ENCODE data around the gene GALP.
"Not testable (repeated sequence)": the region's sequence is repeated elsewhere in the genome, so short reads cannot be mapped to it uniquely, and the experiment has no call there.

The GALP gene

DNA sequence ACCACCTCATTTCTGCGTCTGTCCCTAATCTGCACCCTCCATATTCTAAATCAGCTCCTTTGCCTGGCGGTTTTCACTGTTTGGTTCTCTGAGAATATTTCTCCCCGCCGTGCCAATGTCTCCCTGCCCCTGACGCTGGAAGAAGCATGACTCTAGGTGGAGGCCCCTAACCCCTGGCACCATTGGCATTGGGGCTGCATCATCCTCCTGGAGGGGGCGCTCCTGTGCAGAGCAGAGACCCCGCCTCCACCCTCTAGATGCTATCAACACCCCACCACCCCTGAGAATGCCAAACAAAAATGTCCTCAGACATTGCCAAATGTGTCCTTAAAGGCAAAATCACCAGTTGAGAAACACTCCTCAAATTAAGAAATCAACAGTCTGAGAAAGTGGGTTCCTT, 15.3 kb downstream of the GALP start:
- DNase-seq (ENCODE audit: low spot score), result no peak

DNA sequence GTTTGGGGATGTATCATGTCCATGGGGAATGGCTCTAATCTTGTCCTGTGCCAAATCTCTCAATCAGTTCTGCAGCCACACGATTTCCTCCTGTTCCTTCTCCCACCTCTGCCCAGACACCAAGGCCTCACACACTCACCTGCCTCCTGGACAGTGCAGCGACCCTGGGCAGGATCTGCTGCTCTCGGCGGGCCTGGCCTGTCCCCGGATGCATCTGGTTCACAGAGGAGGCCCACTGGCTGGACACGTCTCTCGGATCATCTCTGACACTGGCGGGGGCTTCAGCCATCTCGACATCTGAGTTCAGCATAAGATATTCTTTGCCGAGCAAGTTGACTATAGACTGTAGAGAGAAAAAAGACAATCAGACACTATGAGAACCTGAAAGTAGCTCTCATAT, 15.9 kb downstream of the GALP start:
- DNase-seq (ENCODE audit: low spot score), result no peak

GRCh38 chr19:56193981-56194640, 18.3 kb downstream of the GALP start:
- no peak for DNase-seq (ENCODE audit: low spot score)

GRCh38 chr19:56197646-56198045, 21.8 kb downstream of the GALP start, which contains the start of gene ZSCAN5B:
Gene ZSCAN5B, minus strand, starts transcription at chr19:56197783. Its CDS starts 4,731 bp downstream, at chr19:56193052.
- DNase-seq (ENCODE audit: low spot score), result not testable (repeated sequence)

GRCh38 chr19:56199687-56200086, 23.9 kb downstream of the GALP start:
- no peak for DNase-seq (ENCODE audit: low spot score)

- DNase-seq (ENCODE audit: low spot score), result no peak
These were observed 26.2 kb downstream of the GALP start, which contains the start of gene ZSCAN5C for GRCh38 chr19:56201973-56202372. Gene ZSCAN5C, plus strand, starts transcription at chr19:56202273. Its CDS starts 3,641 bp downstream, at chr19:56205914.

DNA sequence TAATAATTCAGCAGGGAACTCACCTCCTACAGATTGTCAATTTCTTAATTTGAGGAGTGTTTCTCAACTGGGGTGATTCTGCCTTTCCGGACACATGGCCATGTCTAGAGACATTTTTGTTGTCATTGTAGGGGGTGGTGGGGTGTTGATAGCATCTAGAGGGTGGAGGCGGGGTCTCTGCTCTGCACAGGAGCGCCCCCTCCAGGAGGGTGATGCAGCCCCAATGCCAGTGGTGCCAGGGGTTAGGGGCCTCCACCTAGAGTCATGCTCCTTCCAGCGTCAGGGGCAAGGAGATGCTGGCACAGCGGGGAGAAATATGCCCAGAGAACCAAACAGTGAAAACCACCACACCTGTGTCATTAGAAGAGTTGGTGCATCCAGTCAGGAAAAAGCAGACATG, 31.8 kb downstream of the GALP start:
- DNase-seq (ENCODE audit: low spot score), result not testable (repeated sequence)

DNA sequence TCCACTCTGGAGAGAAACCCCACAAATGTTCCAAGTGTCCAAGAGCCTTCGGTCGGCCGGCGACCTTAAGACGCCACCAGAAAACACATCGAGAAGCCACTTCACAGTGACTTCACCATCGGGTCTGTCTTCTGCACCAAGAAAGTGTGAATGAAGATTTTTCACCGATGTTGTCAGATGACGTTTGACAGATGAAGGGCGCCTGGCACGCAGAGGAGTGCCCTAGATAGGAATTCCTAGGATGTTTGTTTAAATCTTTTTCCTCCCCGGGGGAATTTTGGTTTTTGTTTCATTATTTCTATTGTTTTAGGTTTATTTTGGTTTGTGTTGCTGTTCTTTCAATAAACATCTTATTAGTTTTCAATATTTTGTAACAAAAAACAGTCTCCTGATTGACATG, 33.3 kb downstream of the GALP start:
- DNase-seq (ENCODE audit: low spot score), result no peak

DNA sequence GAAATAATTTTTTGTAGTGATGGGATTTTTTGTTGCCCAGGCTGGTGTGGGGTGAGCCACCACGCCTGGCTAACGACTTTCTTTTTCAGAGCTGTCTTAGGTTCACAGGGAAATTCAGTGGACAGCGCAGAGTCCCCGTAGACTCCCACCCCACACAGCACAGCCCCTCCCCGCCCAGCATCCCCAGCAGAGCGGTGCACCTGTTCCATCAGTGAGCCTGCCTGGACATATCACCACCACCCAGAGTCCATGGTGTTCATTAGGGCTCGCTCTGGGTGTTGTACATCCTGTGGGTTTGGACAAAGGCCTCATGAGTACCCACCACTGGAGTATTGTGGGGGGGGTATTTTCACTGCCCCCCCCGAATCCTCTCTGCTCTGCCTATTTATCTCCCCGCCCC, 34.2 kb downstream of the GALP start:
- DNase-seq (ENCODE audit: low spot score), result not testable (repeated sequence)

DNA sequence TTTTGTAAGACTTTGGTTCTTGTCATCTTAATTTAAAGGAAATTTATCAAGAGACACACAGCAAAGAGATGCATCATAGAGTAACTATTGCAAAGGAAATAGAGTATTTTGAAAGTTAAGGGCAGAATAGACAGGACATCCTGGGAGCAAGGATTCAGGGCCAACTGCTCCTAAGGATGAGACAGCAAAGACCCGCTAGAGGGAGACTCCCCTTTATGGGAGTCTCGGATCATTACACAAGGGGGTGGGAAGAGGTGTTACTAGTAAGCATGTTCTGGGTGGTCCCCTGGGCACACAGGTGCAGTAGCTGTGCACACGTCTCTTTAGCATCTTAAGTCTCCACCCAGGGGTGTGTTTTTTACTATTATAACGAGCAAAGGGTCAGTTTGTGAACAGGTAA, 35.9 kb downstream of the GALP start:
- no peak for DNase-seq (ENCODE audit: low spot score)

- no peak for DNase-seq (ENCODE audit: low spot score)
These were observed 41.5 kb downstream of the GALP start for GRCh38 chr19:56217039-56217949.

DNA sequence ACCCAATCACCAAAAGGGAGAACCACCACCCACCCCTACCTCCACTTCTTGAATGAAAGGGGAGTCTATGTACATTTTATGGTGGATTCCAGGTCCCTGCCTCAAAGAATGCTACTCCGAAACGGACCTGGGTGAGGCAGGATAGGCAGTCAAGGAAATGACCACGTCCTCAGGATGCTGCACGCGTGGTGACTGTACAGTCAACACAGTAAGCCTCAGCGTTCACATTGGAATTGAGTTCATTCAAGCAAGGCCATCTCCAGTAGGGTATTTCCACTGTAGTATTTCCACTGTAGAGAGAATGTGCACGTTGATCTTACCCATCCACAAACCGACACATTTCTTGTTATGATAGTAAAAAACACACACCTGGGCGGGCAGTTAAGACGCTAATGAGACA, 43.2 kb downstream of the GALP start:
- no peak for DNase-seq (ENCODE audit: low spot score)

DNA sequence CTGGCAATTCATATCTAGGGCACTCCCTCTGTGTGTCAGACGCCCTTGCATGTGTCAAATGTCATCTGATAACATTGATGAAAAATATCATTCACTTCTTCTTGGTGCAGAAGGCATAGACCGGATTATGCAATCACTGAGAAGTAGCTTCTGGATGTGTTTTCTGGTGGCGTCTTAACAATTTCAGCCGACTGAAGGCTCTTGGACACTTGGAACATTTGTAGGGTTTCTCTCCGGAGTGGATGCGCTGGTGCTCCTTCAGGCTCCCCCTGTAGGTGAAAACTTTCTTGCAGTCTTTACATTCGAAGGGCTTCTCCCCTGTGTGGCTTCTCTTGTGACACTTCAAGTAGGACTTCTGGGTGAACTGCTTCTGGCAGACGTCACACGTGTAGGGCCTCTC, 45.6 kb downstream of the GALP start:
- DNase-seq (ENCODE audit: low spot score), result not testable (repeated sequence)

DNA sequence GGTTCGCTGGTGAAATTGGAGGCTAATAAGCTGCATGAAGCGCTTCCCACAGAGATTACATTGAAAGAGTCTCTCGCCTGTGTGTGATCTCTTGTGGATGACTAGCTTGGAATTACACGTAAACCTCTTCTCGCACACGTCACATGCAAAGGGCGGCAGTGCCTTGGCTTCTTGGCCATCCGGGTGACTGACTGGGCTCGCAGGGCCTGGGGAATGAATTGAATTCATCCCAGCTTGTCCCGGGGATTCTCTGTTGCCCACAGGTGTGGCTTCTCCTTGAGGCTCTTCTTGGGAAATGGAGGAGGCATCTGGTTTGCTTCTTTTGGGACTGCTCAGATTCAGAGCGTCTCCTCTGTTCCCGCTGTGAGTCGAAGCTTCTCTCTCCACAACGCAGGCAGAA, 46.0 kb downstream of the GALP start:
- DNase-seq (ENCODE audit: low spot score), result no peak

DNA sequence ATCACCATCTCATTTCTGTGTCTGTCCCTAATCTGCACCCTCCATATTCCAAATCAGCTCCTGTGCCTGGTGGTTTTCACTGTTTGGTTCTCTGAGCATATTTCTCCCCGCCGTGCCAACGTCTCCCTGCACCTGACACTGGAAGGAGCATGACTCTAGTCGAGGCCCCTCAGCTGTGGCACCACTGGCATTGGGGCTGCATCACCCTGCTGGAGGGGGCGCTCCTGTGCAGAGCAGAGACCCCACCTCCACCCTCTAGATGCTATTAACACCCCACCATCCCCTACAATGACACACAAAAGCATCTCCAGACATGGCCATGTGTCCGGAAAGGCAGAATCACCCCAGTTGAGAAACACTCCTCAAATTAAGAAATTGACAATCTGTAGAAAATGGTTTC, 47.1 kb downstream of the GALP start:
- no peak for DNase-seq (ENCODE audit: low spot score)

DNA sequence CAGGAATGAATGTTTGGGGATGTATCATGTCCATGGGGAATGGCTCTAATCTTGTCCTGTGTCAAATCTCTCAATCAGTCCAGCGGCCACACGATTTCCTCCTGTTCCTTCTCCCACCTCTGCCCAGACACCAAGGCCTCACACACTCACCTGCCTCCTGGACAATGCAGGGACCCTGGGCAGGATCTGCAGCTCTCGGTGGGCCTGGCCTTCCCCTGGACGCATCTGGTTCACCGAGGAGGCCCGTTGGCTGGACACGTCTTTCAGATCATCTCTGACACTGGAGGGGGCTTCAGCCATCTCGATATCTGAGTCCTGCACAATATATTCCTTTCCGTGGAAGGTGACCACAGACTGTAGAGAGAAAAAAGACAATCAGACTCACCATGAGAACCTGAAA, 47.7 kb downstream of the GALP start:
- no peak for DNase-seq (ENCODE audit: low spot score)

Measured in CD4-positive, alpha-beta T cell treated with Interleukin-2 at 100 ng/mL for 4 hours (primary cell).